Activated naive CD8-positive, alpha-beta T cell (primary cell): Measurements from ENCODE around the gene MCUR1.

Experiments used
- H3K27ac Mint-ChIP-seq: one replicate; pipeline ENCODE4 v1.8.0; 2021; ENCODE audit warnings: mixed read lengths
- H3K27me3 Mint-ChIP-seq: one replicate; pipeline ENCODE4 v1.8.0; 2021; ENCODE audit warnings: mixed read lengths
- H3K36me3 Mint-ChIP-seq: one replicate; pipeline ENCODE4 v1.8.0; 2021; ENCODE audit warnings: mixed read lengths
- H3K4me1 Mint-ChIP-seq: one replicate; pipeline ENCODE4 v1.8.0; 2021; ENCODE audit warnings: low read depth, mixed read lengths
- H3K4me3 Mint-ChIP-seq: one replicate; pipeline ENCODE4 v1.8.0; 2021; ENCODE audit warnings: mild to moderate bottlenecking, mixed read lengths
- H3K9me3 Mint-ChIP-seq: one replicate; pipeline ENCODE4 v1.8.0; 2021; ENCODE audit warnings: low read depth, mixed read lengths

Gene MCUR1

GRCh38 chr6:13754644-13755043, 59.7 kb downstream of the MCUR1 start:
- Mint-ChIP-seq H3K27me3 (no peaks in the 10 kb centered on the region), H3K9me3 (no peaks in the 10 kb centered on the region), H3K27ac (no peak overlapping the region), H3K4me3 (no peak overlapping the region), H3K4me1 (peaks cover 1% of the 10 kb centered on the region), H3K36me3 (no peaks in the 10 kb centered on the region)

- H3K27me3 Mint-ChIP-seq = no peaks in the 10 kb centered on the region
- H3K4me3 Mint-ChIP-seq = no peak overlapping the region
- H3K9me3 Mint-ChIP-seq = no peaks in the 10 kb centered on the region
- no peak overlapping the region for H3K27ac Mint-ChIP-seq
- H3K36me3 Mint-ChIP-seq = peaks cover 4% of the 10 kb centered on the region
- peaks cover 2% of the 10 kb centered on the region for H3K4me1 Mint-ChIP-seq
These were observed 70.6 kb downstream of the MCUR1 start for GRCh38 chr6:13743736-13744127.

DNA sequence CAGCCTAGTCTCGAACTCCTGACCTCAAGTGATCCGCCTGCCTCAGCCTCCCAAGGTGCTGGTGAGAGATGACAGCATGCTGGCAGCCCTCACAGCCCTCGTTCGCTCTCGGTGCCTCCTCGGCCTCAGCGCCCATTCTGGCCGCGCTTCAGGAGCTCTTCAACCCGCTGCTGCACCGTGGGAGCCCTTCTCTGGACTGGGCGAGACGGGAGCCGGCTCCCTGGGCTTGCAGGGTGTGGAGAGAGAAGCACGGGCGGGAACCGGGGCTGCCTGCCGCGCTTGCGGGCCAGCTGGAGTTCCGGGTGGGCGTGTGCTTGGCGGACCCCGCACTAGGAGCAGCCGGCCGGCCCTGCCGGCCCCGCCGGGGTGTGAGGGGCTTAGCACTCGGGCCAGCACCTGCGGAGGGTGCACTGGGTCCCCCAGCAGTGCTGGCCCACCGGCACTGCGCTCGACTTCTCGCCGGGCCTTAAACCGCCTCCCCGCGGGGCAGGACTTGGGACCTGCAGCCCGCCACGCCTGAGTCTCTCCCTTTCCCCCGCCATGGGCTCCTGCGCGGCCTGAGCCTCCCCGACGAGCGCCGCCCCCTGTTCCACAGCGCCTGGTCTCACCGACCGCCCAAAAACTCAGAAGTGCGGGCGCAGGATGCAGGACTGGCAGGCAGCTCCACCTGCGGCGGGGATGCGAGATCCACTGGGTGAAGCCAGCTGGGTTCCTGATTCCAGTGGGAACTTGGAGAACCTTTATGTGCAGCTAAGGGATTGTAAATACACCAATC, 71.2 kb downstream of the MCUR1 start:
- Mint-ChIP-seq H3K4me3 (peak overlapping the region; percentile 38), H3K27me3 (no peaks in the 10 kb centered on the region), H3K9me3 (no peaks in the 10 kb centered on the region), H3K27ac (no peak overlapping the region), H3K4me1 (no peaks in the 10 kb centered on the region), H3K36me3 (peaks cover 4% of the 10 kb centered on the region)

- no peaks in the 10 kb centered on the region for H3K4me1 Mint-ChIP-seq
- H3K27ac Mint-ChIP-seq = no peak overlapping the region
- H3K9me3 Mint-ChIP-seq = no peaks in the 10 kb centered on the region
- no peaks in the 10 kb centered on the region for H3K27me3 Mint-ChIP-seq
- H3K36me3 Mint-ChIP-seq = peaks cover 4% of the 10 kb centered on the region
- no peak overlapping the region for H3K4me3 Mint-ChIP-seq
These were observed 73.0 kb downstream of the MCUR1 start for GRCh38 chr6:13741365-13741764.
